ENCODE data around the gene UBL3.
A peak's percentile ranks its signal among the peaks of the same experiment; 100 is the strongest.

The UBL3 gene

DNA sequence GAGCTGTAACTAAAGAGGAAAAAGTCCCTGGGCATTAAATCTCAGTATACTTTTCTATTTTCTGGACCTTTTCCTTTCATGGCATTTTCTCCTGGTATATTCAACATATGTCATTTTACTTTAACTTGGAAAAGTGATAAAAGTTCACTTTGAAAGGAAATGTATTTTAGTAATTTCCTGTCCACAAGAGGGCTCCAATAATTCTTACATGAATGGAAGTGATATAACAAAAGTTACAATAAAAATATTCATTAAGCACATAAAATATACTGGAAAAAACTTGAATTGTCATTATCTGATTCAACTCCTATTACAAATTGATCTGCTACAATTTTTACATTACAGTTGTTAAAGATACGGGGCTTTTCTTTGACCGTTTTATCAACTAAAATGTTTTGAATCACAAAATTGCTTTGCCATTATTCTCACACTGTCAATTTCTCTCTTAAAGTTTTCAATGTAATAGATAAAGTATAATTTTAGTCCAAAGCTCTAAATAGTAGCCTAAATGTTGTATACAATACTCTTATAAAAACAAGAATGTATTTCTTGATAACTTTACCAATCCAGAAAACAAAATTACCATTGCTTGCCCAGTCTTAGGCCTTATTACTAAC lies 4.9 kb downstream of the UBL3 start:
- H3K4me1 ChIP-seq (ENCODE audit: control insufficient read depth, insufficient read depth, low read length) = peaks cover 32% of the 10 kb centered on the region
- no peaks in the 10 kb centered on the region for H3K27me3 ChIP-seq (ENCODE audit: control insufficient read depth, insufficient read depth, low read length)
- no peak overlapping the region for H3K9ac ChIP-seq (ENCODE audit: low read length)
- no peak overlapping the region for H3K27ac ChIP-seq (ENCODE audit: low read depth, low read length)
- no peaks in the 10 kb centered on the region for H3K36me3 ChIP-seq (ENCODE audit: control insufficient read depth, insufficient read depth, low read length)
- H3K9me3 ChIP-seq (ENCODE audit: control insufficient read depth, insufficient read depth, low read depth, low read length) = no peaks in the 10 kb centered on the region
- H3K4me3 ChIP-seq (ENCODE audit: low read depth, low read length) = no peak overlapping the region

GRCh38 chr13:29844441-29844840 lies 6.0 kb downstream of the UBL3 start:
- Histone ChIP-seq H3K4me1 (ENCODE audit: control insufficient read depth, insufficient read depth, low read length) (peaks cover 34% of the 10 kb centered on the region), H3K27ac (ENCODE audit: low read depth, low read length) (no peak overlapping the region), H3K4me3 (ENCODE audit: low read depth, low read length) (no peak overlapping the region), H3K9me3 (ENCODE audit: control insufficient read depth, insufficient read depth, low read depth, low read length) (no peaks in the 10 kb centered on the region), H3K27me3 (ENCODE audit: control insufficient read depth, insufficient read depth, low read length) (no peaks in the 10 kb centered on the region), H3K36me3 (ENCODE audit: control insufficient read depth, insufficient read depth, low read length) (no peaks in the 10 kb centered on the region), H3K9ac (ENCODE audit: low read length) (no peak overlapping the region)

- Histone ChIP-seq H3K36me3 (ENCODE audit: control insufficient read depth, insufficient read depth, low read length) (no peaks in the 10 kb centered on the region), H3K9me3 (ENCODE audit: control insufficient read depth, insufficient read depth, low read depth, low read length) (no peaks in the 10 kb centered on the region; the same call in 1 of the 2 replicates), H3K9ac (ENCODE audit: low read length) (no peak overlapping the region), H3K27ac (ENCODE audit: low read depth, low read length) (peak overlapping the region; percentile 67), H3K4me3 (ENCODE audit: low read depth, low read length) (peak overlapping the region; percentile 45; the same call in 1 of the 2 replicates), H3K27me3 (ENCODE audit: control insufficient read depth, insufficient read depth, low read length) (no peaks in the 10 kb centered on the region), H3K4me1 (ENCODE audit: control insufficient read depth, insufficient read depth, low read length) (peaks cover 23% of the 10 kb centered on the region)
Measured at GRCh38 chr13:29840585-29840984, 9.8 kb downstream of the UBL3 start.

DNA sequence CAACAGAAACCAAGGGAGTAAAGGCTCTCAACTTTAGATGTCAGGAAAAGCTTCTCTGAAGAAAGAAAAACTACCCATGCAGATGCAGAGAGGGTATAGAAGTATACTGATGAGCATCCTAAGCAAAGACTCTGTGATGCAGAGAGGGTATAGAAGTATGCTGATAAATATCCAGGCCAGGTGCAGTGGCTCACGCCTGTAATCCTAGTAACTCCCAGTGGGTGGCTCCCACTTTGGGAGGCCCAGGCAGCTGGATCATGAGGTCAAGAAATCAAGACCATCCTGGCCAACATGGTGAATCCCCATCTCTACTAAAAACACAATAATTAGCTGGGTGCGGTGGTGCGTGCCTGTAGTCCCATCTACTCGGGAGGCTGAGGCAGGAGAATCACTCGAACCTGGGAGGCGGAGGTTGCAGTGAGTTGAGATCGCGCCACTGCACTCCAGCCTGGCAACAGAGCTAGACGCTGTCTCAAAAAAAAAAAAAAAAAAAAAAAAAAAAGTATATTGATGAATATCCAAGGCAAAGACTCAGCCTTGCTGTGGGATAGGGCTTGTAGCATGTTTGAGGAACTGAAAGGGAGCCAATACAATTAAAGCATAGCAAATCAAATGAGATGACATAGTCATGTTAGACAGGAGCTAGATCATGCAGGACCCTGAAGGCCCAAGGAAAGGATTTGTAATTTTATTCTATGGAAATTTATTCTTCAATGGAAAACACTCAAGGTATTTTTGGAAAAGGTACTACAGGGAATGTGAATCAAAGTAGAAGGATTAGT lies 14.9 kb downstream of the UBL3 start:
- no peaks in the 10 kb centered on the region for H3K27me3 ChIP-seq (ENCODE audit: control insufficient read depth, insufficient read depth, low read length)
- no peaks in the 10 kb centered on the region; the same call in 1 of the 2 replicates for H3K36me3 ChIP-seq (ENCODE audit: control insufficient read depth, insufficient read depth, low read length)
- peaks cover 2% of the 10 kb centered on the region; the same call in 1 of the 2 replicates for H3K4me1 ChIP-seq (ENCODE audit: control insufficient read depth, insufficient read depth, low read length)
- no peak overlapping the region for H3K4me3 ChIP-seq (ENCODE audit: low read depth, low read length)
- no peak overlapping the region for H3K27ac ChIP-seq (ENCODE audit: low read depth, low read length)
- H3K9me3 ChIP-seq (ENCODE audit: control insufficient read depth, insufficient read depth, low read depth, low read length) = peaks cover 5% of the 10 kb centered on the region; the same call in 1 of the 2 replicates
- no peak overlapping the region for H3K9ac ChIP-seq (ENCODE audit: low read length)

DNA sequence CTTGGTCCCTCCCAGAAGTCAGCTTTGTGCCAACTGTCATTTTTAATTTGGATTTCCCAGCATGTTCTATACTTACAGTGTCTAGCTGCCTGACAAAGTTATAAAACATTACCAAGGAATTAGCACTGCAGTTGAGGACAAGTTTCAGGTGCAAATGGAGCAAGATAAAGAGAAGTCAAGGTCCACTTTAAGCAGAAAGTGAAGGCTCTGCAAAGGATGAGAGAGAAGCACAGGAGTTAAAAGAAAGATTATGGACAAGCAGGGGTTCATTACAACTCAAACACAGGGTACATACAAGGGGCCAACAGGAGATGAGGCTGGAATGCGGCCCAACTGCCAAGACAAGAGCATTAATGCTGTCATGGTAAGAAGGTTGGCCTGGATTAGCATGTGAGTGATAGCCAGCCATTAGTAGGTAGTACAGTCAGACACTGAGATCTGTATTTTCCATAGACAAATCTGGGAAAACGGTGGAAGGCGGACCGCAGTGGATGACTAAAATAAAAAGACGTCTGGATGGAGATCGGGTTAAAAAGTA lies 17.6 kb downstream of the UBL3 start:
- Histone ChIP-seq H3K4me1 (ENCODE audit: control insufficient read depth, insufficient read depth, low read length) (no peaks in the 10 kb centered on the region), H3K4me3 (ENCODE audit: low read depth, low read length) (no peak overlapping the region), H3K27me3 (ENCODE audit: control insufficient read depth, insufficient read depth, low read length) (no peaks in the 10 kb centered on the region)

GRCh38 chr13:29830000-29830399 lies 20.4 kb downstream of the UBL3 start:
- Histone ChIP-seq H3K27me3 (ENCODE audit: control insufficient read depth, insufficient read depth, low read length) (no peaks in the 10 kb centered on the region), H3K36me3 (ENCODE audit: control insufficient read depth, insufficient read depth, low read length) (no peaks in the 10 kb centered on the region; the same call in 1 of the 2 replicates), H3K9me3 (ENCODE audit: control insufficient read depth, insufficient read depth, low read depth, low read length) (peaks cover 9% of the 10 kb centered on the region; the same call in 1 of the 2 replicates), H3K4me3 (ENCODE audit: low read depth, low read length) (no peak overlapping the region), H3K9ac (ENCODE audit: low read length) (no peak overlapping the region), H3K27ac (ENCODE audit: low read depth, low read length) (no peak overlapping the region), H3K4me1 (ENCODE audit: control insufficient read depth, insufficient read depth, low read length) (no peaks in the 10 kb centered on the region)

More for the DNA sequence above, 17.6 kb downstream of the UBL3 start:
- Histone ChIP-seq H3K36me3 (ENCODE audit: control insufficient read depth, insufficient read depth, low read length) (no peaks in the 10 kb centered on the region; the same call in 1 of the 2 replicates), H3K27ac (ENCODE audit: low read depth, low read length) (no peak overlapping the region), H3K9ac (ENCODE audit: low read length) (no peak overlapping the region), H3K9me3 (ENCODE audit: control insufficient read depth, insufficient read depth, low read depth, low read length) (peaks cover 9% of the 10 kb centered on the region; the same call in 1 of the 2 replicates)

DNA sequence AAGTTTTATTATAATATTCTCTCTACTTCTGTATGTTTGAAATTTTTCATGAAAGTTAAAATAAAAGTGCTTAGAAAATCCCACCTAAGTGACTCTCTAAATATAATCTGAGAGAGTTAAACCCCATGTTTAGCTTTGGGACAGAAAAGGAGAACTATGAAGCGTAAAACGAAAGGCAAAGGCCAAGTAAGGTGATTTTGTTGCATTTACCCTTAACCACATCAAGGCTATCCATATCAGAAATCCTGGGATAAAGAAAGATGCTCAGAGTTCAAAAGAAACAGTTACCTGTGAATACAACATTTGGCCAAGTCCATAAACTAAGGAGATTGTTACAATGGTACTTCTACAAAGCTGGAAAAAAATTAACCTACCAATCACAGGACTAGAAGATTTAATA lies 31.3 kb downstream of the UBL3 start:
- Histone ChIP-seq H3K9ac (ENCODE audit: low read length) (no peak overlapping the region), H3K27ac (ENCODE audit: low read depth, low read length) (no peak overlapping the region), H3K4me3 (ENCODE audit: low read depth, low read length) (no peak overlapping the region), H3K27me3 (ENCODE audit: control insufficient read depth, insufficient read depth, low read length) (no peaks in the 10 kb centered on the region), H3K9me3 (ENCODE audit: control insufficient read depth, insufficient read depth, low read depth, low read length) (no peaks in the 10 kb centered on the region), H3K4me1 (ENCODE audit: control insufficient read depth, insufficient read depth, low read length) (peaks cover 17% of the 10 kb centered on the region), H3K36me3 (ENCODE audit: control insufficient read depth, insufficient read depth, low read length) (no peaks in the 10 kb centered on the region)

- no peaks in the 10 kb centered on the region for H3K27me3 ChIP-seq (ENCODE audit: control insufficient read depth, insufficient read depth, low read length)
- no peaks in the 10 kb centered on the region for H3K9me3 ChIP-seq (ENCODE audit: control insufficient read depth, insufficient read depth, low read depth, low read length)
- H3K27ac ChIP-seq (ENCODE audit: low read depth, low read length) = no peak overlapping the region
- no peak overlapping the region for H3K9ac ChIP-seq (ENCODE audit: low read length)
- peaks cover 17% of the 10 kb centered on the region for H3K4me1 ChIP-seq (ENCODE audit: control insufficient read depth, insufficient read depth, low read length)
- H3K4me3 ChIP-seq (ENCODE audit: low read depth, low read length) = no peak overlapping the region
- H3K36me3 ChIP-seq (ENCODE audit: control insufficient read depth, insufficient read depth, low read length) = no peaks in the 10 kb centered on the region
Measured at GRCh38 chr13:29817604-29818378, 32.6 kb downstream of the UBL3 start.

DNA sequence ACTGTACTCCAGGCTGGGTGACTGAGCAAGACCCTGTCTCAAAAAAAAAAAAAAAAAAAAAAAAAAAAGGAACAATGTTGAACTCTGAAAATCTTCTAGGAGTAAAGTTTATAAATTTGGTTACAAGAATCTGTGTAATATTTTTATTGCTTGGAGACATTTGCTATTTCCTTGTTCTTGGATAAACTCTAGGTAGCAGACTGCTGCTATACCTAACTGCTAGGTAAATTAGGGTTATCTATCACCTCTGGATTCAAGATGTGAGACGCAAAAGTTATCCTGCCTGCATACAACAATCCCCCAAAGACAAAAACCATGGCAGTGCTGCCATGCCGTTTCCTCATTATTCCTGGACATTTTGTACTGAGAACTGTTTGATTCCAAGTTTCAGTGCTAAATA lies 33.7 kb downstream of the UBL3 start:
- H3K27me3 ChIP-seq (ENCODE audit: control insufficient read depth, insufficient read depth, low read length) = no peaks in the 10 kb centered on the region
- H3K4me1 ChIP-seq (ENCODE audit: control insufficient read depth, insufficient read depth, low read length) = peaks cover 17% of the 10 kb centered on the region
- no peak overlapping the region for H3K27ac ChIP-seq (ENCODE audit: low read depth, low read length)
- H3K36me3 ChIP-seq (ENCODE audit: control insufficient read depth, insufficient read depth, low read length) = no peaks in the 10 kb centered on the region
- H3K9me3 ChIP-seq (ENCODE audit: control insufficient read depth, insufficient read depth, low read depth, low read length) = no peaks in the 10 kb centered on the region
- no peak overlapping the region for H3K4me3 ChIP-seq (ENCODE audit: low read depth, low read length)
- no peak overlapping the region for H3K9ac ChIP-seq (ENCODE audit: low read length)

DNA sequence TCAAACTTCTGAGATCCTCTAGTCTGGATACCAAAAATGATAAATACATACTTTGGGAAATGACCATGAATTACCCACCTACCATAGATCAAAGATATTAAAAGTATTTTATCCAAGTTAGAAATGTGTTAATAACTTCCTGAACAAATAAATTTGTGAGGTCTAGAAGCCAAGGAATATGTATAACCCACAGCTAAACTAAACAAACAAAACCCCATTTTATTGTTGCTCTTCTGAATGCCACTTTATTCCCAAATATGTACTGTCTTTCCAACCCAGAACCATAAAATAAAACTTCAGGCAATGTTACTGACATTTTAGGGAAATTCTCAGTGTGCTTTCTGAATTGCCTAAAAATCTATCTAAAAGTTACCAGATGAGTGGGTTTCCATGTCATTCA lies 35.1 kb downstream of the UBL3 start:
- Histone ChIP-seq H3K4me1 (ENCODE audit: control insufficient read depth, insufficient read depth, low read length) (peaks cover 17% of the 10 kb centered on the region), H3K4me3 (ENCODE audit: low read depth, low read length) (no peak overlapping the region), H3K27ac (ENCODE audit: low read depth, low read length) (no peak overlapping the region)

More for the DNA sequence above, 35.1 kb downstream of the UBL3 start:
- Histone ChIP-seq H3K9ac (ENCODE audit: low read length) (no peak overlapping the region), H3K36me3 (ENCODE audit: control insufficient read depth, insufficient read depth, low read length) (no peaks in the 10 kb centered on the region), H3K27me3 (ENCODE audit: control insufficient read depth, insufficient read depth, low read length) (no peaks in the 10 kb centered on the region), H3K9me3 (ENCODE audit: control insufficient read depth, insufficient read depth, low read depth, low read length) (no peaks in the 10 kb centered on the region)
